IMR-90 (cell line): ENCODE results near the gene WEE2. TPM values are rescaled to one million over a fixed set of nuclear protein-coding genes. Genes with fewer than 3 reads are reported as not detected.

ENCODE experiments used
- ATAC-seq: fragments of 200-7000 bp; cut with Tn5 transposase; 2 replicates; pipeline ENCODE4 v1.9.1; 2020; ENCODE audit warnings: low read depth, mild to moderate bottlenecking, moderate library complexity
- BruUV-seq: library from RNA; stranded (reverse); fragments of 400-500 nt; replicated peaks from 2 replicates; lab custom pipeline; 2021; lab: Mats Ljungman, UMichigan
- CTCF ChIA-PET: fragments of 300-600 bp; formaldehyde crosslinking; extraction: SDS; loops from one replicate; lab custom pipeline; 2021; ENCODE audit warnings: antibody characterized with exemption; lab: Yijun Ruan, JAX
- POLR2A ChIA-PET: fragments of 300-600 bp; sonication (Branson Sonifier 250); formaldehyde crosslinking; loops from one replicate; lab custom pipeline; 2022; ENCODE audit warnings: antibody characterized with exemption; ENCODE audit not compliant: unreplicated experiment; lab: Charles Lee
- DNase-seq: peaks from one replicate; pipeline ENCODE4 v3.0.0; 2013
- H2AFZ ChIP-seq: replicated peaks from 2 replicates; pipeline ENCODE3; 2013; ENCODE audit warnings: low read length, mild to moderate bottlenecking; ENCODE audit not compliant: poor library complexity
- H2AK5ac ChIP-seq: 2 replicates; pipeline ENCODE4 v1.6.1; 2013; ENCODE audit warnings: low read depth, low read length, inconsistent platforms
- H2AK9ac ChIP-seq: replicated peaks from 2 replicates; pipeline ENCODE3; 2013; ENCODE audit warnings: mild to moderate bottlenecking, low read depth, low read length, moderate library complexity; ENCODE audit not compliant: poor library complexity
- H2BK120ac ChIP-seq: 2 replicates; pipeline ENCODE4 v1.6.1; 2013; ENCODE audit warnings: low read depth, low read length, inconsistent platforms
- H2BK15ac ChIP-seq: 3 replicates; pipeline ENCODE4 v1.6.1; 2013; ENCODE audit warnings: low read depth, low read length, inconsistent platforms
- H2BK20ac ChIP-seq: 2 replicates; pipeline ENCODE4 v1.6.1; 2013; ENCODE audit warnings: low read depth, mild to moderate bottlenecking, inconsistent platforms, low read length, moderate library complexity
- H2BK5ac ChIP-seq: 2 replicates; pipeline ENCODE4 v1.6.1; 2013; ENCODE audit warnings: mild to moderate bottlenecking, low read depth, low read length, inconsistent platforms; ENCODE audit not compliant: poor library complexity, severe bottlenecking
- H3K14ac ChIP-seq: replicated peaks from 2 replicates; pipeline ENCODE4 v1.6.1; 2013; ENCODE audit warnings: low read depth, low read length, inconsistent platforms
- H3K18ac ChIP-seq: 2 replicates; pipeline ENCODE4 v1.6.1; 2013; ENCODE audit warnings: low read depth, low read length, control low read depth
- H3K23ac ChIP-seq: 2 replicates; pipeline ENCODE4 v1.6.1; 2013; ENCODE audit warnings: low read depth, low read length, inconsistent platforms
- H3K27ac ChIP-seq: 2 replicates; pipeline ENCODE4 v1.5.1; 2013; ENCODE audit warnings: mild to moderate bottlenecking, control low read depth, low read length; ENCODE audit not compliant: insufficient read depth
- H3K27me3 ChIP-seq: 2 replicates; pipeline ENCODE4 v1.6.1; 2013; ENCODE audit warnings: low read length; ENCODE audit not compliant: control insufficient read depth, insufficient read depth
- H3K36me3 ChIP-seq: 2 replicates; pipeline ENCODE4 v1.6.1; 2013; ENCODE audit warnings: low read length, mixed read lengths; ENCODE audit not compliant: control insufficient read depth, insufficient read depth
- H3K4ac ChIP-seq: 2 replicates; pipeline ENCODE4 v1.6.1; 2013; ENCODE audit warnings: low read depth, low read length, inconsistent platforms
- H3K4me1 ChIP-seq: 2 replicates; pipeline ENCODE4 v1.6.1; 2013; ENCODE audit warnings: low read length, mixed read lengths; ENCODE audit not compliant: control insufficient read depth, insufficient read depth
- H3K4me2 ChIP-seq: 2 replicates; pipeline ENCODE4 v1.6.1; 2013; ENCODE audit warnings: low read depth, mild to moderate bottlenecking, control low read depth, low read length, moderate library complexity
- H3K4me3 ChIP-seq: 2 replicates; pipeline ENCODE4 v1.5.1; 2013; ENCODE audit warnings: low read depth, mild to moderate bottlenecking, control low read depth, low read length, moderate library complexity; ENCODE audit not compliant: insufficient read depth
- H3K56ac ChIP-seq: 2 replicates; pipeline ENCODE4 v1.6.1; 2013; ENCODE audit warnings: low read length, inconsistent platforms; ENCODE audit not compliant: insufficient read depth; ENCODE audit errors: extremely low read depth
- H3K79me1 ChIP-seq, 2 experiments: 2 replicates each; pipeline ENCODE4 v1.6.1; 2013; ENCODE audit warnings: low read length in 2 of 2, inconsistent platforms in 1 of 2, low read depth in 1 of 2
- H3K9ac ChIP-seq: 2 replicates; pipeline ENCODE4 v1.6.1; 2013; ENCODE audit warnings: low read depth, low read length, control low read depth
- H3K9me1 ChIP-seq: 2 replicates; pipeline ENCODE4 v1.6.1; 2013; ENCODE audit warnings: low read length, inconsistent platforms; ENCODE audit not compliant: insufficient read depth
- H3K9me3 ChIP-seq: 2 replicates; pipeline ENCODE4 v1.6.1; 2013; ENCODE audit warnings: low read length; ENCODE audit not compliant: control insufficient read depth, insufficient read depth
- H4K20me1 ChIP-seq: 2 replicates; pipeline ENCODE4 v1.6.1; 2013; ENCODE audit warnings: low read length, inconsistent platforms; ENCODE audit not compliant: insufficient read depth
- H4K5ac ChIP-seq: 2 replicates; pipeline ENCODE4 v1.6.1; 2013; ENCODE audit warnings: mild to moderate bottlenecking, low read depth, low read length, control low read depth
- H4K8ac ChIP-seq, 2 experiments: 2 replicates each; pipeline ENCODE4 v1.6.1; 2013; ENCODE audit warnings: low read depth in 2 of 2, low read length in 2 of 2, control low read depth in 1 of 2, inconsistent platforms in 1 of 2
- H4K91ac ChIP-seq: 2 replicates; pipeline ENCODE4 v1.6.1; 2013; ENCODE audit warnings: low read depth, low read length, inconsistent platforms; ENCODE audit not compliant: insufficient read depth
- BHLHE40 ChIP-seq: fragments of 150-350 bp; IDR thresholded peaks from 2 replicates; pipeline ENCODE4 v1.6.1; 2016; ENCODE audit warnings: mild to moderate bottlenecking, low read depth, low read length
- CHD1 ChIP-seq: IDR thresholded peaks from 2 replicates; pipeline ENCODE4 v1.6.1; 2012; ENCODE audit warnings: low read depth, low read length, improper control_type of control experiment
- MAFK ChIP-seq: IDR thresholded peaks from 2 replicates; pipeline ENCODE4 v1.6.1; 2012; ENCODE audit warnings: low read depth, low read length, improper control_type of control experiment
- MXI1 ChIP-seq: IDR thresholded peaks from 2 replicates; pipeline ENCODE4 v1.6.1; 2012; ENCODE audit warnings: low read depth, mild to moderate bottlenecking, low read length, moderate library complexity, borderline replicate concordance
- RAD21 ChIP-seq: IDR thresholded peaks from 2 replicates; pipeline ENCODE4 v1.6.1; 2012; ENCODE audit warnings: low read length, improper control_type of control experiment
- WGBS, 2 experiments: methylation state at CpG; one replicate each; pipeline versions ENCODE4 v1.1.5 to v1.1.7; 2013; ENCODE audit warnings: missing lambda C conversion rate in 2 of 2; ENCODE audit not compliant: insufficient read length in 1 of 2; ENCODE audit errors: extremely low coverage in 2 of 2; 5-methylcytosine and 5-hydroxymethylcytosine counted together
- dilution Hi-C: fragments of 300-500 bp; cut with HindIII; formaldehyde crosslinking; loops from one replicate; pipeline ENCODE4 v1.14.3; 2018; ENCODE audit warnings: low sequenced_read_pairs; ENCODE audit not compliant: unreplicated experiment
- in situ Hi-C: fragments of 300-500 bp; cut with MboI; formaldehyde crosslinking; loops from 3 replicates; pipeline ENCODE4 v1.14.3; 2019; ENCODE audit warnings: low sequenced_read_pairs, inconsistent platforms, mixed read lengths
- intact Hi-C: fragments of 100-400 bp; cut with micrococcal nuclease; formaldehyde crosslinking; loops from 2 replicates; pipeline ENCODE4 v1.10.0; 2022
- polyA plus RNA-seq, 3 experiments: library from polyadenylated mRNA; depleted of rRNA; stranded (reverse); fragments of >200 nt; gene quantifications; 2 replicates each; pipeline ENCODE4 v1.2.3, GENCODE V29; 2012; ENCODE audit warnings: low replicate concordance in 1 of 3
- total RNA-seq: library from RNA; depleted of rRNA; stranded (reverse); fragments of >200 nt; gene quantifications from 2 replicates; pipeline ENCODE4 v1.2.3, GENCODE V29; 2012
- TF ChIP-seq, protein P1 (sequence below): fragments of 150-350 bp; IDR thresholded peaks from 2 replicates; pipeline ENCODE4 v1.6.1; 2017; ENCODE audit warnings: mild to moderate bottlenecking, antibody characterized with exemption, low read length, low read depth

WEE2 gene
- total and polyA plus RNA-seq, 2 of the 4 experiments (the other 2 are of a cell fraction), result not detected

- TF ChIP-seq BHLHE40, result no peak
These were observed 22.7 kb upstream of the WEE2 start (continued) for GRCh38 chr7:141685285-141686023.

- no peaks in the 10 kb centered on the region for H3K9me3 ChIP-seq
- H3K36me3 ChIP-seq, result peaks cover 8% of the 10 kb centered on the region
- H3K56ac ChIP-seq, result no peak overlapping the region
- ATAC-seq (no peak), DNase-seq (no peak)
- POLR2A ChIA-PET, result no interaction called here
- no peak overlapping the region for H3K4ac ChIP-seq
- no peak overlapping the region for H3K27ac ChIP-seq
- H3K4me2 ChIP-seq, result no peak overlapping the region
- no peak overlapping the region for H4K5ac ChIP-seq
- no peak overlapping the region for H2AFZ ChIP-seq
- H4K91ac ChIP-seq, result no peak overlapping the region
- no peak overlapping the region for H3K18ac ChIP-seq
- no peak overlapping the region for H3K23ac ChIP-seq
- in situ Hi-C loops (no loop called here), intact Hi-C loops (no loop called here), dilution Hi-C loops (no loop called here)
- no peak overlapping the region for H3K14ac ChIP-seq
- H3K4me1 ChIP-seq, result no peaks in the 10 kb centered on the region
- no peak overlapping the region for H2BK15ac ChIP-seq
- no peak overlapping the region for H2AK5ac ChIP-seq
- WGBS, 2 experiments, result no CpG with 5 or more reads among the region's 3 CpGs
- H3K9ac ChIP-seq, result no peak overlapping the region
- peaks cover 3 to 4% of the 10 kb centered on the region in 2 experiments; a peak in 1 of 4 replicates for H3K79me1 ChIP-seq
- no peak overlapping the region for H2BK20ac ChIP-seq
- no peak overlapping the region for H3K4me3 ChIP-seq
- no peak overlapping the region for H2BK120ac ChIP-seq
- CTCF ChIA-PET, result no interaction called here
- no peak for TF ChIP-seq RAD21
- no peak for TF ChIP-seq MAFK
- TF ChIP-seq, protein P1, sequence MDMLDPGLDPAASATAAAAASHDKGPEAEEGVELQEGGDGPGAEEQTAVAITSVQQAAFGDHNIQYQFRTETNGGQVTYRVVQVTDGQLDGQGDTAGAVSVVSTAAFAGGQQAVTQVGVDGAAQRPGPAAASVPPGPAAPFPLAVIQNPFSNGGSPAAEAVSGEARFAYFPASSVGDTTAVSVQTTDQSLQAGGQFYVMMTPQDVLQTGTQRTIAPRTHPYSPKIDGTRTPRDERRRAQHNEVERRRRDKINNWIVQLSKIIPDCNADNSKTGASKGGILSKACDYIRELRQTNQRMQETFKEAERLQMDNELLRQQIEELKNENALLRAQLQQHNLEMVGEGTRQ, result no peak
- no peak for TF ChIP-seq MXI1
- TF ChIP-seq CHD1, result no peak
- H2BK5ac ChIP-seq, result no peak overlapping the region
- H3K27me3 ChIP-seq, result no peaks in the 10 kb centered on the region
- BruUV-seq, result no TSS peak
- 0 out of 2 replicates have a peak, but pooled peaks cover 3% of the 10 kb centered on the region for H3K9me1 ChIP-seq
- no peak overlapping the region for H2AK9ac ChIP-seq
- H4K8ac ChIP-seq, result no peak overlapping the region
- H4K20me1 ChIP-seq, result no peaks in the 10 kb centered on the region
These were observed 22.1 kb upstream of the WEE2 start for GRCh38 chr7:141686074-141686473.
